GM18868 (cell line): ENCODE data around the gene EXOC6.

Source experiments
- ATAC-seq: cut with Tn5 transposase; IDR thresholded peaks from one replicate; pipeline ENCODE4 v1.9.1; 2021; ENCODE audit warnings: mild to moderate bottlenecking, moderate library complexity; ENCODE audit not compliant: unreplicated experiment

EXOC6 gene

GRCh38 chr10:93062514-93063143 is 214.3 kb downstream of the EXOC6 start:
- ATAC-seq, result no peak

- ATAC-seq, result no peak
Measured at GRCh38 chr10:93063144-93063976, 215.0 kb downstream of the EXOC6 start.

DNA sequence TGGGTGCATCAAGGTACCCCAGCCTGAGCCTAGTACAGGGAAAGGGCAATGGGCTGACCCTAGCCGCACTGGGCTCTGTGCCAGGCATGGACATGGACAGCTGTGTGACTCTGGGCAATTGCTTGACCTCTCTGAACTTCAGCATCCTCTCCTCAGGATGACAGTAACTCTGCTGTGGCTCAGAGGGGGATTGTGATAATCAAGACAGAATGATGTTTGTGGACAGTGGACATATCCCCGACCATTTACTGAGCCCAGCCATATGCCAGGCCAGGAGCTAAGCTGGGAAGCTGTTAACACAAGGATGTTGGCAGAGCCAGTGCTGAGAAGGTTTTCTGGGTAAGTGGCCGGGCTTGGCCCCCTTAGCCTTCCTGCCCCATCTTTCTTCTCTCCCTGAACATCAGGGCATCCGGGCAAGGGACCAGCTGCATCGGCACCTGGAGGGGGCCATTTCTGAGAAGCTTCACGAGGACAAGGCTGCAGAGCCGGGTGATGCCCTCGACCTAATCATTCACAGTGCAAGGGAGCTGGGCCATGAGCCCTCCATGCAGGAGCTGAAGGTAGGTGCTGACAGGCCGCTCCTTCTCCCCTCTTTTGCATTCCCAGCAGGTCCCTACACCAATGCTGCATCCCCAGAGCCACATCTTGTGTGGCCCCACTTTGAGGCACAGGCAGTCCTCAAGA is 215.8 kb downstream of the EXOC6 start:
- ATAC-seq, result no peak

DNA sequence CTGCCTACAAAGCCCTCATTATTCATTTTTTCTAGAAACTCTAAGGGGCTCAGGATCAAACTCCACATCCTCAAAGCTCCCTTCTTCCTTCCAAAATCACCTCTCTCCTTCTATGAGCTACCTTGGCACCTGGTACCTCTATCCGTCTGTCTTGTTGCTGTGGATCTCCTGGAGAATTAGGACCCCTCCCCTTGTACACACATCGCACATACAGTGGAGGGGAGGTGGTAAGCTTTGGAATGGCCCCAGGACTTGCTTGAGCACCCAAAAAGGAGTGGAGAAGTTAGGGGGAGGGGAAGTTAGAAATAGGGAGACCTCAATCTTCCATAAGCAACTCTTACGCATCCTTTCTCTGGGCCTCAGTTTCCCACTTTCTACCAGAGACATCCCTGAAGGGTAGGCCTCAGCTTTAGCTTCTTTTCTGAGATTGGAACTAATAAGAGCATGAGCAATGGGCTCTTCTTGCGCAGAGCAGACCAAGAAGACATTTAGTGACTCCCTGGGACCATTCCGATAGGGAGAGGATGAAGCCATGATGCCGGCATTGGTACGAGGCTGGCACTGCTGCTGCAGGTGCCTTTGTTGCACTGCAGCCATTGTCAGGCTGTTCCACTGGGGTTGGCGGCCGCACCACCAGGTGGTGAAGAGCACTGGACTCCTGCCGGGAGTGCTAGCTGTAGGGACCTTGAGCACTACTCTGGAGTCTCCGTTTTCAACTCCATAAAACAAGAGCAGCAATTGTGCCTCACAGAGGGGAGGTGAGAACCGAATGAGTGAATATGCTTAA is 216.7 kb downstream of the EXOC6 start:
- ATAC-seq, result no peak

DNA sequence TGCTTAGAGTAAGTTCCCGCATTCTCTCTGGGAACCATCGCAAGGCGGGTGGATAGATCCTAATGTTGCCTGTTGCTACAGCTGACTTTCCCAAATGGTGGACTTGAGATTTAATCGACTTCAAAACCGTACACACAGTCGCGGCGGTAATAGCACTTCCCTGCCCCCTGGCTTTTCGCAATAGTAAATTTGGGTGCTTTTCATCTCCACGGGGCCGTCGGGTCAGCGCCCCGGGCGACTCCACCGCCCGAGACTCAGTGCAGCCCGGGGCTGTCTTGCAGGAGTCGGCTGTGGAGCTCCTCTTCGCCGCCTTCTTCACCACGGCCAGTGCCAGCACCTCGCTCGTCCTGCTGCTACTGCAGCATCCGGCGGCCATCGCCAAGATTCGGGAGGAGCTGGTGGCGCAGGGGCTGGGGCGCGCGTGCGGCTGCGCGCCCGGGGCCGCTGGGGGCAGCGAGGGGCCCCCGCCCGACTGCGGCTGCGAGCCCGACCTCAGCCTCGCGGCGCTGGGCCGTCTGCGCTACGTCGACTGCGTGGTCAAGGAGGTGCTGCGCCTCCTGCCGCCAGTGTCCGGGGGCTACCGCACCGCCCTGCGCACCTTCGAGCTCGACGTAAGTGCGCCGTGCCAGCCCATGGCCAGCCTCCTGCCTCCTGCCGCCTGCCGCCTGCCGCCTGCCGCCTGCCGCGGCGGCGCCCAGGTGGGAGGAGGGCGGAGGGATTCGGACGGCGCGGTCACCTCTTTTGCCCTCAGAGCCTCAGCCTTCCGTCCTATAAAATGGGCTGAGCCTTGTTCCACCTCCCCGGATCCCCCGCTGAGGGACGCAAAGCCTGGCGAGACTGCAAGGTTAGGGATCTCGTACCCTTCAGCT is 217.6 kb downstream of the EXOC6 start:
- no peak for ATAC-seq

GRCh38 chr10:93066544-93066913 is 218.2 kb downstream of the EXOC6 start:
- no peak for ATAC-seq

- no peak for ATAC-seq
Measured at GRCh38 chr10:93067443-93068365, 219.4 kb downstream of the EXOC6 start.

- no peak for ATAC-seq
Measured at GRCh38 chr10:93068411-93069244, 220.3 kb downstream of the EXOC6 start.

GRCh38 chr10:93069245-93069561 is 220.9 kb downstream of the EXOC6 start:
- no peak for ATAC-seq

GRCh38 chr10:93070378-93071176 is 222.3 kb downstream of the EXOC6 start:
- no peak for ATAC-seq

DNA sequence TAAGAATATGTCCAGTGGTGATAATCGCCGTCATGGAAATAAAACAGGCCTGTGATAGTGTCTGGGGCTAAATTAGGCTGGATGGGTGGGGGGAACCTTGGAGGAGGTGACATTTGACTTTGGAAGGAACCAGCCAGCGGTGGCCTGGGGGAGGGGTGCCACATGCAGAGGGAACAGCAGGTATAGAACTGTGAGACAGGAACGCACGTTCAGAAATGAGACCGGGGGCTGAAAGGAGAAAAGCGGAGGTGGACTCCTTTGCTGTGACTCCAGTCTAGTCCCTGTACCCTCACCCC is 222.8 kb downstream of the EXOC6 start:
- no peak for ATAC-seq

DNA sequence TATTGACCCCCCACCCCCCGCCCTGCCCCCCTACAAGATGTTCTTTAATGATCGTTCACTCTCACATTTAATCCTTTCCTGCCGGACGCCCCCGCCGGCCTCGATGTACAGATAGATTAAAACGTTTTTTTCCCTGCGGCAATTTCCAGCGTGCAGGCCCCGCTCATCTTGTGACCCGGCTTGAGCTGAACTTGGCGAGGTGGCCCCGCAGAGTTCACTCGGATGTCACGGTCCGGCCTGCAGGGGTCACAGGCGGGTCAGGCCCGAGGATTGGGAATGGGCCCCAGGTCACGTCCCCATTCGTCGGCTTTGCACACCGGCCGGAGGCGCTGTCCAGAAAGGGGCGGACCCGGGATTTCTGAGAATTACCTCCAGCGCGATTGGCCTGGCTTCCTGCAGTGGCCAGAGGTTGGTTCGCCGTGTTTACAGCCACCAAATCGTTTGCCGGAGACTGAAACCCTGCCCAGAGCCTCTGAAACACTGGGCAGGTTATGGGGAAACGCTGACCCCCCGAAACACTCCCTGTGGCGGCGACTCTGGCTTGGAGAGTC is 223.4 kb downstream of the EXOC6 start:
- no peak for ATAC-seq

DNA sequence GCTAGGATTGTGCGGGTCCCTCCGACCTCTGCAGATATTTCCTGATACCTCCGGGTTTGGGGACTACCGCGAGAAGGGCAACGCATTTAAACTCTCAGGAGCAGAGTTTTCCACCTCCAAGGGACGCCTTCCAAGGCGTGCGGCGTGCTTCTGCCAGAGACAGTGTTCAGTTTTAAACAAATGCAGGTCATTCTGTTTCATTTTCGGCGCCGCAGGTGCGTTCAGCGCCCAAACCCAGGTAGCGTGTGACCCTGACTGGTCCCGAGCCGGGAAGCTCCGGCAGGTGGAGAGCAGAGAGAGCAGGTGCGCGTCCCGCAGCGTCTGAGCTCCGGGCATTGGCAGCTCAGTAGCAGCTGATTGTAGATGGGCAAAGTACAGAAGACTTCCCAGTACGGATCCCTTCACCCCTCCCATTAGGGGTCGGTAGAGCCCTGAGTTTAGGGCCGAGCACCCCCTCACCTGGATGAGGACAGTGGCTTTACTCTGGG is 223.9 kb downstream of the EXOC6 start:
- no peak for ATAC-seq

DNA sequence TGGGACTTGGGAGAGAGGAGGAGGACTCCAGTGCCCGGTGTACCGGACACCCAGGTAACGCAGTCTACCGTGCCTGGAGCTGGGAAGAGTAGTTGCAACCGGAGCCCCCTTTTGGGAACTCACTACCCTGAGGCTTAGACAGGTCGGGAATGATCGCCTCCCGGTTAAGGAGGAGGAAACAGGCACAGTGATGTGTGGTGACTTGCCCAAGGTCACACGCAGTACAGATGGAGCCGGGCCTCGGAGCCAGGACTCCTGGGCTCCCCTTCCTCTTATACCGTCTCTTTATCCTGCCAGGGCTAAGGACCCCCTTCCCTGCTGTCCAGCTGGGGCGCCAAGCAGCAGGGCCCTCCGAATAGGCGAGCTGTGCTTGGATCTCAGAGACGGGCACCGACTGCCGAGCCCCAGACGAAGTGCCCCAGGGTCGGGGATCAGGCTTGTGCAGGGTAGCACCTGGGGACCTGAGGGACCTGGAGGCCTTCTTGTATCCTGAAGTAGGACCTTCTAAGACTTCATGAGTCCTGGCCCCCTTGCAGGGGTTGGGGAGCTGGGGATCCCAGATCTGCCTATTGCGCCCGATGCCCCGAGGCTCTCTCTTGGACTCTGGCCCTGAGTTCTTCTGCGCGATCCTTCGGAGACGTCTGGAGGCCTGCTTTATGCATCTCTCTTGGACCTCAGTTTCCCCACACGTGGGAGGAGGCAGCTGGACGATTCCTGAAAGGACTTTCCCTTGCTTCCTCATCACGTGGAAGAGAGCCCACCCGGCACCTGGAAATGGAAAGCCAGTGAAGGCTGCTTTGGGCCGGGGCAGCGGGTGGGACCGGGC is 224.6 kb downstream of the EXOC6 start:
- no peak for ATAC-seq

- ATAC-seq, result no peak
Measured at GRCh38 chr10:93073539-93074146, 225.3 kb downstream of the EXOC6 start, which contains the start of gene CYP26A1. TSS of gene CYP26A1 (plus strand) at chr10:93073893. CDS start at chr10:93073935, 42 bp downstream.

DNA sequence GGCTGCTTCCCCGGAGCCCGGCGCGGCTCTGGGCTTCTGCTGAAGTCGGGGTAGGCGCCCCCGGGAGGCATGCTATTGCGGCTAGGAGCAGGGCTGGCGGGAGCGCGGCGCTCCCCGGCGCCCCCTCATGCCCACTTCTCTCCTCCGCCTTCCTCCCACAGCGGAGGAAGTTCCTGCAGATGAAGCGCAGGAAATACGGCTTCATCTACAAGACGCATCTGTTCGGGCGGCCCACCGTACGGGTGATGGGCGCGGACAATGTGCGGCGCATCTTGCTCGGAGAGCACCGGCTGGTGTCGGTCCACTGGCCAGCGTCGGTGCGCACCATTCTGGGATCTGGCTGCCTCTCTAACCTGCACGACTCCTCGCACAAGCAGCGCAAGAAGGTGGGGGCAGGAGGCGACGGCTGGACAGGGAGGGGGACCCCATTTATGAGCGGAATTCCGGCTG is 225.9 kb downstream of the EXOC6 start:
- ATAC-seq, result no peak
